Heart right ventricle (tissue), 16 donors: ENCODE results near the gene KLK12. TPM values are rescaled to one million over a fixed set of nuclear protein-coding genes. Genes with fewer than 3 reads are reported as not detected.

Source experiments
- ATAC-seq, 8 donors: fragments of 200-7000 bp; cut with Tn5 transposase; one replicate each; pipeline ENCODE4 v1.9.1; 2020; ENCODE audit warnings: mild to moderate bottlenecking in 8 of 8, moderate library complexity in 8 of 8, moderate number of reproducible peaks in 1 of 8
- DNase-seq, 2 donors: peaks; one replicate each; pipeline ENCODE4 v3.0.0-alpha.2; 2020
- H3K27ac ChIP-seq, 10 donors: fragments of 200-600 bp; sonication (generic) in 2 of 10; one replicate each; pipeline versions ENCODE4 v1.5.0 to v1.8.0; 2020 to 2022; ENCODE audit warnings: mild to moderate bottlenecking in 3 of 10
- H3K27me3 ChIP-seq, 7 donors: fragments of 200-600 bp; one replicate each; pipeline ENCODE4 v1.8.0; 2021 to 2022; ENCODE audit warnings: mild to moderate bottlenecking in 2 of 7
- H3K36me3 ChIP-seq, 9 donors: fragments of 200-600 bp; sonication (generic) in 1 of 9; one replicate each; pipeline versions ENCODE4 v1.5.0 to v1.8.0; 2020 to 2022; ENCODE audit warnings: mild to moderate bottlenecking in 2 of 9
- H3K4me1 ChIP-seq, 9 donors: fragments of 200-600 bp; sonication (generic) in 1 of 9; one replicate each; pipeline versions ENCODE4 v1.5.0 to v1.8.0; 2020 to 2022; ENCODE audit warnings: mild to moderate bottlenecking in 4 of 9
- H3K4me3 ChIP-seq, 10 donors: fragments of 200-600 bp; sonication (generic) in 2 of 10; one replicate each; pipeline versions ENCODE4 v1.5.0 to v1.8.0; 2020 to 2022; ENCODE audit warnings: mild to moderate bottlenecking in 7 of 10, moderate library complexity in 2 of 10
- H3K9me3 ChIP-seq, 11 donors: fragments of 200-600 bp in 10 of 11; sonication (generic) in 2 of 11; one replicate each; pipeline versions ENCODE4 v1.5.0 to v1.8.0; 2013 to 2022; ENCODE audit warnings: mild to moderate bottlenecking in 2 of 11, control low read depth in 1 of 11, moderate library complexity in 1 of 11
- WGBS, 2 donors: extraction: QIAGEN DNeasy Blood & Tissue Kit; methylation state at CpG; one replicate each; pipeline ENCODE4 v1.1.7; 2013; ENCODE audit warnings: inconsistent platforms in 1 of 2; 5-methylcytosine and 5-hydroxymethylcytosine counted together
- intact Hi-C, 10 donors: fragments of 100-400 bp; cut with DNase I; formaldehyde crosslinking; loops; one replicate each; pipeline versions ENCODE4 v1.11.1 to v1.14.2; 2022
- polyA plus RNA-seq, 2 donors: library from polyadenylated mRNA; stranded (reverse); fragments of 200-250 nt; gene quantifications; one replicate each; pipeline ENCODE4 v1.2.3, GENCODE V29; 2013
- total RNA-seq, 10 donors: library from RNA; stranded (reverse); fragmentation: NEBNext Ultra II Directional in 3 of 10; extraction: Animal tissue kit (Norgen Biotek cat#: 25700) in 3 of 10; gene quantifications; one replicate each; pipeline versions ENCODE4 v1.2.1 to v1.2.4, GENCODE V29; 2021 to 2023
- TF ChIP-seq, protein P1 (sequence below), 9 donors: fragments of 200-600 bp; sonication (generic) in 2 of 9; IDR thresholded peaks; one replicate each; pipeline versions ENCODE4 v1.5.0 to v1.8.0; 2021 to 2022; ENCODE audit warnings: antibody characterized with exemption in 9 of 9, mild to moderate bottlenecking in 5 of 9, moderate library complexity in 1 of 9
- donor health status: Arrhythmogenic right ventricular cardiomyopathy.
- donor health status: ischemic (EF 13 %, LVEDD 7.1; RV severe dilation, severe dysfunction).
- donor health status: healthy with polysubstance abuse.
- donor health status: DM: no; HTN: yes; CAD: no.
- donor health status: DM: no; HTN: no; CAD: no.
- donor health status: ischemic (EF 25% LVEDD 6.9; RV normal size, moderate dysfunction).
- donor health status: ischemic (EF 25% LVEDD 5.7; RV mildly dilated, moderate dysfunction).
- donor health status: healthy.
- donor health status: DM: yes; HTN: yes; CAD: no.
- donor health status: Ischemic cardiomyopathy.
- donor health status: ischemic (EF 35%, LVEDD 5.7; RV mildly dilated, moderate dysfunction).
- donor health status: nonischemic (EF 11% LVEDD 7.7; RV severe dilation, severe dysfunction).
- donor health status: DM: yes; HTN: yes; CAD: no.
- donor health status: PGD.
- donor health status: ischemic (EF 29% LVEDD 5.4; RV normal size, mild dysfunction).
- donor health status: nonischemic (EF 23%, LVEDD 6.1; RV moderate dilation, normal function).

KLK12 gene
- total and polyA plus RNA-seq, 12 donors = not detected

GRCh38 chr19:51043497-51043896 lies 8.7 kb upstream of the KLK12 start:
- intact Hi-C loops = no loop called here
- no peak overlapping the region for H3K4me3 ChIP-seq
- DNase-seq (no peak), ATAC-seq (no peak)
- no peaks in the 10 kb centered on the region for H3K9me3 ChIP-seq
- H3K27ac ChIP-seq = no peak overlapping the region
- WGBS, 2 donors = 82 to 83% methylated on average over 9 of the region's 9 CpGs
- TF ChIP-seq, protein P1, sequence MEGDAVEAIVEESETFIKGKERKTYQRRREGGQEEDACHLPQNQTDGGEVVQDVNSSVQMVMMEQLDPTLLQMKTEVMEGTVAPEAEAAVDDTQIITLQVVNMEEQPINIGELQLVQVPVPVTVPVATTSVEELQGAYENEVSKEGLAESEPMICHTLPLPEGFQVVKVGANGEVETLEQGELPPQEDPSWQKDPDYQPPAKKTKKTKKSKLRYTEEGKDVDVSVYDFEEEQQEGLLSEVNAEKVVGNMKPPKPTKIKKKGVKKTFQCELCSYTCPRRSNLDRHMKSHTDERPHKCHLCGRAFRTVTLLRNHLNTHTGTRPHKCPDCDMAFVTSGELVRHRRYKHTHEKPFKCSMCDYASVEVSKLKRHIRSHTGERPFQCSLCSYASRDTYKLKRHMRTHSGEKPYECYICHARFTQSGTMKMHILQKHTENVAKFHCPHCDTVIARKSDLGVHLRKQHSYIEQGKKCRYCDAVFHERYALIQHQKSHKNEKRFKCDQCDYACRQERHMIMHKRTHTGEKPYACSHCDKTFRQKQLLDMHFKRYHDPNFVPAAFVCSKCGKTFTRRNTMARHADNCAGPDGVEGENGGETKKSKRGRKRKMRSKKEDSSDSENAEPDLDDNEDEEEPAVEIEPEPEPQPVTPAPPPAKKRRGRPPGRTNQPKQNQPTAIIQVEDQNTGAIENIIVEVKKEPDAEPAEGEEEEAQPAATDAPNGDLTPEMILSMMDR (IDR thresholded peaks at IDR 0.05) = no peak
- peaks cover 0 to 7% (median 0%) of the 10 kb centered on the region in 9 donors for H3K4me1 ChIP-seq
- no peaks in the 10 kb centered on the region for H3K36me3 ChIP-seq
- peaks cover 0 to 20% (median 0%) of the 10 kb centered on the region in 7 donors for H3K27me3 ChIP-seq

- H3K27me3 ChIP-seq = peaks cover 0 to 7% (median 1%) of the 10 kb centered on the region in 7 donors
- no peak overlapping the region for H3K4me3 ChIP-seq
- no peaks in the 10 kb centered on the region for H3K36me3 ChIP-seq
- intact Hi-C loops = no loop called here
- TF ChIP-seq, protein P1 (IDR thresholded peaks at IDR 0.05) = no peak
- ATAC-seq (no peak), DNase-seq (no peak)
- no peak overlapping the region for H3K27ac ChIP-seq
- no peaks in the 10 kb centered on the region for H3K9me3 ChIP-seq
- WGBS, 2 donors = 93 to 94% methylated on average over 6 of the region's 6 CpGs
- H3K4me1 ChIP-seq = no peaks in the 10 kb centered on the region
Observed at GRCh38 chr19:51040151-51040550, 5.3 kb upstream of the KLK12 start.

GRCh38 chr19:51036519-51036918 lies 1.7 kb upstream of the KLK12 start:
- no peak for DNase-seq
- 30 to 33% methylated on average over 9 of the region's 9 CpGs for WGBS, 2 donors
- TF ChIP-seq, protein P1 (IDR thresholded peaks at IDR 0.05) = no peak
- no peak for ATAC-seq
- no peak overlapping the region for H3K4me3 ChIP-seq
- H3K27me3 ChIP-seq = peaks cover 0 to 29% (median 7%) of the 10 kb centered on the region in 7 donors
- intact Hi-C loops = no loop called here
- no peaks in the 10 kb centered on the region for H3K9me3 ChIP-seq
- H3K27ac ChIP-seq = no peak overlapping the region
- no peaks in the 10 kb centered on the region for H3K4me1 ChIP-seq
- H3K36me3 ChIP-seq = no peaks in the 10 kb centered on the region

- peaks cover 0 to 66% (median 17%) of the 10 kb centered on the region in 7 donors for H3K27me3 ChIP-seq
- H3K4me1 ChIP-seq = peaks cover 0 to 4% (median 0%) of the 10 kb centered on the region in 9 donors
- H3K4me3 ChIP-seq = no peak overlapping the region
- DNase-seq (no peak), ATAC-seq (no peak)
- no peak overlapping the region for H3K27ac ChIP-seq
- H3K9me3 ChIP-seq = no peaks in the 10 kb centered on the region
- WGBS, 2 donors = 89 to 91% methylated on average over 28 of the region's 28 CpGs
- TF ChIP-seq, protein P1 (IDR thresholded peaks at IDR 0.05) = no peak
- no peaks in the 10 kb centered on the region for H3K36me3 ChIP-seq
- intact Hi-C loops = no loop called here
Observed at GRCh38 chr19:51031880-51032225, 2.9 kb downstream of the KLK12 start.
